AG04450 (cell line): ENCODE measurements around the gene CNNM2. TPM values are rescaled to one million over a fixed set of nuclear protein-coding genes. Genes with fewer than 3 reads are reported as not detected.

Experiments used
- CTCF ChIA-PET: fragments of 300-600, 350-600 bp; formaldehyde crosslinking; extraction: SDS; loops from one replicate; lab custom pipeline; 2022; ENCODE audit warnings: antibody characterized with exemption, inconsistent platforms; lab: Charles Lee
- POLR2A ChIA-PET: fragments of 350-600 bp; formaldehyde crosslinking; extraction: SDS; loops from one replicate; lab custom pipeline; 2021; ENCODE audit warnings: antibody characterized with exemption, inconsistent platforms; lab: Yijun Ruan, JAX
- DNase-seq: peaks from one replicate; pipeline ENCODE4 v3.0.0-alpha.2; 2011; ENCODE audit warnings: low read depth, low spot score
- H3K27ac ChIP-seq: one replicate; pipeline ENCODE4 v1.5.1; 2012; ENCODE audit warnings: low read depth, low read length, control low read depth
- H3K27me3 ChIP-seq: one replicate; pipeline ENCODE4 v1.6.0; 2012; ENCODE audit warnings: low read length; ENCODE audit not compliant: control insufficient read depth, insufficient read depth
- H3K4me3 ChIP-seq: 2 replicates; pipeline ENCODE4 v1.5.1; 2011; ENCODE audit warnings: mild to moderate bottlenecking, low read depth, low read length, control low read depth
- H3K9me3 ChIP-seq: 2 replicates; pipeline ENCODE4 v1.5.1; 2012; ENCODE audit warnings: low read length; ENCODE audit not compliant: control insufficient read depth, insufficient read depth
- polyA plus RNA-seq: library from polyadenylated mRNA; depleted of rRNA; stranded (reverse); fragments of >200 nt; gene quantifications from 2 replicates; pipeline ENCODE4 v1.2.3, GENCODE V29; 2011
- TF ChIP-seq, protein P1 (sequence below): IDR thresholded peaks from 2 replicates; pipeline ENCODE4 v1.5.1; 2011; ENCODE audit warnings: low read depth, low read length, control low read depth, inconsistent platforms

Gene CNNM2
- polyA plus RNA-seq, 1 experiment = 5.2 TPM

DNA sequence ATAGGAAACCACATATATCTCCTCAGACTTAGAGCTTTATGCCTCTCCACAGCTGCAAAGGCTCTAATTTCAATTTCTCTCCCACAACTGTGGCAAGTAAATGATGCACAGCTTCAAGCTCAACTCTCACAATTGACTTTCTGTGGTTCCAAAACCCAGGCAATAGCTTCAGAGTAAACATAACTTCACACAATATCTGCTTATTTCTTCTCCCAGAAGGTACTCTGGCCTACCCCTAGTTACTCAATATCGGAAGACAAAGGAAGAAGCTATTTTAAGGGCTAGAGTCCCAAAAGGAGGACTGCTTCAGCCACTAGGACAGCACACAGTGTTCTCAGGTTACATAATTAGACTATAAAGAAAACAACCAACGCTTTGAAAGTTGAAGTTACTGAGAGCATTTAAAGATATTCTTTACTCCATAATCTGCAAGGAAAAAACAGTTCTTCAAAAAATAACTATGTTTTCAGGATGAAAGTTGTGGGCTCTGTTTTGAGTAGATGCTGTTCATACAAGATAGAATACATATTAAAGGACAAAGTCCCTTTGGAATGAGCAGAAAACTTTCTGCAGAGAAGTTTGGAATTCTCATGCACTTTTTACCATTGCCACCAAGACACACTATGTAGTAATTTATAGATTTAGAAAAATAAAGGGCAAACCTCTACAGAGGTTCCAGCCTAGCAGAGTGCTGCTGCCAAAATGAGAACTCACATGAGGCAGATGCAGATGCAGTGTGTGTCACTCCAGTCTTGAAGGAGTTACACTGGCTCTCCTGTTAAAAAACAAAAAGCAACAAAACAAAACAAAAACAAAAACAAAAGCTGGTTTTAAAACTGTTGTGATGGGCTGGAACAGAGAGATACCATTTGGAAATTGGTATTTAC is 193.2 kb downstream of the CNNM2 start:
- no peak overlapping the region for H3K4me3 ChIP-seq
- POLR2A ChIA-PET = interaction anchor here (1.1 kb wide), 1 partner anchor 57 kb away, joined by 3 read pairs; no protein-coding TSS in a partner anchor

DNA sequence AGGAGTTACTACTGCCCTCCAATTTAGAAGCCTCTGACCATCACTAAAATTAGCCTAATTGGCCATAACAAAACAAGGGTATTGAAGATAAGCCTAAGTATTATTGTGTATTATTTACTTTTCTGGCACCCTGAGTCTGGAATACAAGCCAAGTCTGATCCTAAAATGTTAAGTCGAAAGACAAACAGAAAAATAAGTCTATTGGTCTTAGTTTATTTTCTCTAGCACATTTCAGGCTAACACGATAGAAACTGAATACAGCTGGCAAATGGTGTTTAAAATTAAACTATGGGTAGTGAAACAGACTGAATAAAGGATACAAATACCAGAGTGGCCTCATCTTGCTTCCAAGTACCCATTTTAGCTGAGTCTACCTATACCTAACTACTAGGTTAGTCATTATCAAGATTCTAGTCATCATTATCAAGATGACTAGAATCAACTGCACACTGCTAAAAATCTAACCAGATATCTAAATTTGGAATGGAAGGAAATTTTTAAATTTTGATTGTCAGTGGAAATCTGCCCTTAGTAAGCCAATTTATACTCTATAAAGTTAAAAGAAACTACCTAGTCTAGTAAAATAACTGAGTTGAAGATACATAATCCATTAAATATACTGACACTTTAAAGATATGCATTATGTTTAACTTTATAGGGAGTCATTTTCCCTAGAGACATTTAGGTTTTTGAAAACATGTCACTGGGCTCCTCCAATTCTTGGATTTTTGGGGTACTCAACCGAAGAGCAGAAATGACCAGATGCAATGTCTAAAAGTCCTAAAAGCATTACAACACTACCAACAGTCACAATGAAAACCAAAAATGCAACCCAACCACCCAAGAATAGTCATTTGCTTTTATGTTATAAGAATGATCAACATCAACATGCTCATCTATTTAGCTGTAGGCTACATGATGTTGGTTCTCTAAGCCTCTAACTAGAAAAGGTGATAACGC is 194.1 kb downstream of the CNNM2 start:
- H3K9me3 ChIP-seq = no peaks in the 10 kb centered on the region
- no peaks in the 10 kb centered on the region for H3K27me3 ChIP-seq
- ChIA-PET POLR2A (no interaction called here), CTCF (interaction anchor here (1.3 to 3.9 kb wide), 3 partner anchors 119 to 132 kb away, joined by 3 to 22 read pairs (median 11); no protein-coding TSS in a partner anchor)
- H3K4me3 ChIP-seq = no peak overlapping the region
- TF ChIP-seq, protein P1, sequence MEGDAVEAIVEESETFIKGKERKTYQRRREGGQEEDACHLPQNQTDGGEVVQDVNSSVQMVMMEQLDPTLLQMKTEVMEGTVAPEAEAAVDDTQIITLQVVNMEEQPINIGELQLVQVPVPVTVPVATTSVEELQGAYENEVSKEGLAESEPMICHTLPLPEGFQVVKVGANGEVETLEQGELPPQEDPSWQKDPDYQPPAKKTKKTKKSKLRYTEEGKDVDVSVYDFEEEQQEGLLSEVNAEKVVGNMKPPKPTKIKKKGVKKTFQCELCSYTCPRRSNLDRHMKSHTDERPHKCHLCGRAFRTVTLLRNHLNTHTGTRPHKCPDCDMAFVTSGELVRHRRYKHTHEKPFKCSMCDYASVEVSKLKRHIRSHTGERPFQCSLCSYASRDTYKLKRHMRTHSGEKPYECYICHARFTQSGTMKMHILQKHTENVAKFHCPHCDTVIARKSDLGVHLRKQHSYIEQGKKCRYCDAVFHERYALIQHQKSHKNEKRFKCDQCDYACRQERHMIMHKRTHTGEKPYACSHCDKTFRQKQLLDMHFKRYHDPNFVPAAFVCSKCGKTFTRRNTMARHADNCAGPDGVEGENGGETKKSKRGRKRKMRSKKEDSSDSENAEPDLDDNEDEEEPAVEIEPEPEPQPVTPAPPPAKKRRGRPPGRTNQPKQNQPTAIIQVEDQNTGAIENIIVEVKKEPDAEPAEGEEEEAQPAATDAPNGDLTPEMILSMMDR = no peak
- DNase-seq = no peak
- H3K27ac ChIP-seq = no peak overlapping the region

More for the DNA sequence above, 193.2 kb downstream of the CNNM2 start:
- H3K27ac ChIP-seq = no peak overlapping the region
- CTCF ChIA-PET = interaction anchor here (1.0 to 3.9 kb wide), 4 partner anchors 9 to 276 kb away, joined by 3 to 22 read pairs (median 3); no protein-coding TSS in a partner anchor
- DNase-seq = no peak
- H3K27me3 ChIP-seq = no peaks in the 10 kb centered on the region
- no peaks in the 10 kb centered on the region for H3K9me3 ChIP-seq
- TF ChIP-seq, protein P1 = no peak

DNA sequence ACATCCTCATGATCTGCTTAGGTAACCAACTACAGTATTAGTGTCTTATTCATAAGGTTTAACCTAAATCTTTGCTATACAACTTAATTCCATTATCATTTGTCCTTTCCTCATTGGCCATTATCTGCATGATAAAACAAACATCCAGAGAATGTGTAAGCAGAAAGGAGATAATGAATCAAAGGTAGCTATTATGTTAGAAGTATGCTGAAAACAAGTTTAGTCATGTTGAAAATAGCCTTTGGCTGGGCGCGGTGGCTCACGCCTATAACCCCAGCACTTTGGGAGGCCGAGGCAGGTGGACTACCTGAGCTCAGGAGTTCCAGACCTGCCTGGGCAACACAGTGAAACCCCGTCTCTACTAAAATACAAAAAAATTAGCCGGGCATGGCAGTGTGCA is 196.8 kb downstream of the CNNM2 start:
- ChIA-PET POLR2A (no interaction called here), CTCF (no interaction called here)
- Histone ChIP-seq H3K27me3 (no peaks in the 10 kb centered on the region), H3K4me3 (no peak overlapping the region), H3K27ac (no peak overlapping the region), H3K9me3 (no peaks in the 10 kb centered on the region)
- TF ChIP-seq, protein P1 = no peak
- no peak for DNase-seq

DNA sequence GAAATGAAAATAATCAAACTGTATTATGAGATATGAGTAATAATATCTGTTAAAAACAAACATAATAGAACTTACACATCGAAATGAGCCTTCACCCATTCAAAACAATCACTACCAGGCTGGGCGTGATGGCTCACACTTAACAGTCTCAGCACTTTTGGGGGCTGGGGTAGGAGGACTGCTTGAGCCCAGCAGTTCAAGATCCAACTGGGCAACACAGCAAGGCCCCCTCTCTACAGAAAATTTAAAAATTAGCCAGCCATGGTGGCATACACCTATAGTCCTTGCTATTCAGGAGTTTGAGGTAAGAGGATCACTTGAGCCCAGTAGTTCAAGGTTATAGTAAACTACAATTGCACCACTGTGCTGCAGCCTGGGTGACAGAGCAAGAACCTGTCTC is 199.2 kb downstream of the CNNM2 start:
- Histone ChIP-seq H3K4me3 (no peak overlapping the region), H3K27ac (no peak overlapping the region), H3K27me3 (no peaks in the 10 kb centered on the region), H3K9me3 (no peaks in the 10 kb centered on the region)
- CTCF ChIA-PET = interaction anchor here (1.5 kb wide), 1 partner anchor 127 kb away, joined by 8 read pairs; no protein-coding TSS in a partner anchor
- no peak for DNase-seq
- POLR2A ChIA-PET = no interaction called here
- TF ChIP-seq, protein P1 = no peak
